Retinal pigment epithelial cell (primary cell): ENCODE measurements around the gene GRM1.
A peak's percentile ranks its signal among the peaks of the same experiment; 100 is the strongest.

Experiments used
- DNase-seq: peaks from one replicate; pipeline ENCODE4 v3.0.0-alpha.2; 2010; ENCODE audit warnings: low read depth
- H3K4me3 ChIP-seq: 2 replicates; pipeline ENCODE4 v1.5.1; 2011; ENCODE audit warnings: mild to moderate bottlenecking, low read length, control low read depth, moderate library complexity
- TF ChIP-seq, protein P1 (sequence below): conservative IDR thresholded peaks from 2 replicates; pipeline ENCODE4 v1.5.1; 2011; ENCODE audit warnings: low read depth, low read length, control low read depth, inconsistent platforms

The GRM1 gene

DNA sequence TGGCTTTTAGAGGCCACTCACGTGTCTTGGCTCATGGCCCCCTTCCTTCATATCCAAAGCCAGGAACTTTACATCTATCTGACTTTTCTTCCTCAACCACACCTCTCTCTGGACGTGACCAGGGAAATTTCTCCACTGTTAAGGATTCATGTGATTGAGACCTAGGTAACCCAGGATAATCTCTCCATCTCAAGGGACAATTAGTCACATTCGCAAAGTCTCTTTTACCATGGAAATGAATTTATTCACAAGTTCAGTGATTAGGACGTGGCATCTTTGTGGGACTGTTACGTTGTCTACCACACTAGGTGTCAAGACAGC lies 287.3 kb downstream of the GRM1 start:
- no peak overlapping the region for H3K4me3 ChIP-seq
- TF ChIP-seq, protein P1, sequence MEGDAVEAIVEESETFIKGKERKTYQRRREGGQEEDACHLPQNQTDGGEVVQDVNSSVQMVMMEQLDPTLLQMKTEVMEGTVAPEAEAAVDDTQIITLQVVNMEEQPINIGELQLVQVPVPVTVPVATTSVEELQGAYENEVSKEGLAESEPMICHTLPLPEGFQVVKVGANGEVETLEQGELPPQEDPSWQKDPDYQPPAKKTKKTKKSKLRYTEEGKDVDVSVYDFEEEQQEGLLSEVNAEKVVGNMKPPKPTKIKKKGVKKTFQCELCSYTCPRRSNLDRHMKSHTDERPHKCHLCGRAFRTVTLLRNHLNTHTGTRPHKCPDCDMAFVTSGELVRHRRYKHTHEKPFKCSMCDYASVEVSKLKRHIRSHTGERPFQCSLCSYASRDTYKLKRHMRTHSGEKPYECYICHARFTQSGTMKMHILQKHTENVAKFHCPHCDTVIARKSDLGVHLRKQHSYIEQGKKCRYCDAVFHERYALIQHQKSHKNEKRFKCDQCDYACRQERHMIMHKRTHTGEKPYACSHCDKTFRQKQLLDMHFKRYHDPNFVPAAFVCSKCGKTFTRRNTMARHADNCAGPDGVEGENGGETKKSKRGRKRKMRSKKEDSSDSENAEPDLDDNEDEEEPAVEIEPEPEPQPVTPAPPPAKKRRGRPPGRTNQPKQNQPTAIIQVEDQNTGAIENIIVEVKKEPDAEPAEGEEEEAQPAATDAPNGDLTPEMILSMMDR: no peak
- DNase-seq: no peak

DNA sequence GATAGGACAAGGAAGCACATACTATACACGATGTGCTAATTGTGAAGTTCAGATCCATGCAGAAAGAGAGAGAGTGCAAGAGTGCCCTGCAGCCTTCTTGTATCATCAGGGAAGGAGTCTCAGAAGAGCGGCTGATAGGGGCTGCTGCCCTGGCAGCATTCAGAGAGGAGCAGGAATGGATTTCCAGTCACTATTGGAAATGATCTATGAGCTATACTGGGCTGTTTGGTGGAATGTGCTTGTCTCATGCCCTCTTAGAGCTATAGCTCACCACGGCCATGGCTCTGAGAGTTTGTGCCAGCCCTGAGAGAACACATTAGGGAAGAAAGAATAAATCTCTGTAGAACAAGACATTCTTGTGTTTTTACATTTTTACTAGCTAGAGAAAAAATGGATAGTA lies 302.2 kb downstream of the GRM1 start:
- TF ChIP-seq, protein P1: no peak
- DNase-seq: no peak
- no peak overlapping the region for H3K4me3 ChIP-seq

DNA sequence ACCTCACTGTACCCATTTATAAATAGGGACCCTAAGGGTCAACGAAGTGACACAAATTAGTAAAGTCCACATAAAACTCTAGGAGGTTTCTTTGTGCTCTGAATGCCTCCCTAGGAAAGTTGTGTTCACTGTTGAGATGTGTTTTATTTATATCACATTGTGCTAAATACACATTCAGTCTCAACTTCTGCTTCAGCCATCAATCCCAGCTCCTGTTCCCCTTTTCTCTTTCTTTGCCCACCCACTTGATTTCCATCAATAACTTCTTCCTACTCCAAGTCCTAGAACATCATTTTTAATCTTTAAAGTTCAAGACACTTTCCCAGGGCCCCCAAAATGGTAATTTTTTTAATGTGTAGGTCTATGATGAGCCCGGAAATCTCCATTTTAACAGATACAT lies 306.5 kb downstream of the GRM1 start:
- H3K4me3 ChIP-seq: no peak overlapping the region
- TF ChIP-seq, protein P1: no peak
- DNase-seq: no peak

DNA sequence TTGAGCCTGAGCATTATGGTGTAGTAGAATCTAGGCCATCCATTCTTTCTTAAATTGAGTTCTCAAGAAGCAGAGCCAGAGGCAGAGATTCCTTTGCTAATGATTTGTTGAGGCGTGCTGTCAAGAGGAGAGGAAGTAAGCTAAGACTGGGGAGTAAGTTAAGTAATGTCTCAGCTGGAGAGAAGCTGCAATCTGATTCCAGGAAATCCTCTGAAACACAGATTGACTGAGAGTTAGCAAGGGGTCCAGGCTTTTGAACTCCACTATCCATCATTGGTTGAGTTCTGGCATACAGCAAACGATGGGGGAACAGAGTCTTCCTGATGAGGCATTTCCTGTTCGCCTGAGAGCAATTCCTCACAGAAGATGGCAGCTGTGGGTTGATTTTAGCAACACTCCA lies 307.3 kb downstream of the GRM1 start:
- DNase-seq: no peak
- no peak overlapping the region for H3K4me3 ChIP-seq
- TF ChIP-seq, protein P1: no peak

DNA sequence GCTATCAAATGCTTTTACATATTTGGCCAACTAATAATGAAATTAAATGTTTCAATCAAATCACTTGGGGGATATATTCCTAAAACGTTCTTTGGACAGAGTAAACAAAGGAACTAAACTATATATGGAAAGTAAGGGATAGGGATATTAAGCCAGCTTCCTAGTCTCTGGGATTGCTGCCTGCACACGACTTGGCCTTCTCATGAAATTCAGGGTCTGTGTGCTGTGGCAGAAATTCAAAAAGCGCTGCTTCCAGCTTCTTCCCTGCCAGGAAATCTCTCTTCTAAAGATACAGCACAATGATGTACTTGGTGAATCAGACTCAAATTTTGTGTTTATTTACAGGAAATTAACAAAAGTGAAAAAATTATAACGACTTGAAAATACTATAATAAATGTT lies 308.5 kb downstream of the GRM1 start:
- TF ChIP-seq, protein P1: no peak
- no peak overlapping the region for H3K4me3 ChIP-seq
- no peak for DNase-seq

DNA sequence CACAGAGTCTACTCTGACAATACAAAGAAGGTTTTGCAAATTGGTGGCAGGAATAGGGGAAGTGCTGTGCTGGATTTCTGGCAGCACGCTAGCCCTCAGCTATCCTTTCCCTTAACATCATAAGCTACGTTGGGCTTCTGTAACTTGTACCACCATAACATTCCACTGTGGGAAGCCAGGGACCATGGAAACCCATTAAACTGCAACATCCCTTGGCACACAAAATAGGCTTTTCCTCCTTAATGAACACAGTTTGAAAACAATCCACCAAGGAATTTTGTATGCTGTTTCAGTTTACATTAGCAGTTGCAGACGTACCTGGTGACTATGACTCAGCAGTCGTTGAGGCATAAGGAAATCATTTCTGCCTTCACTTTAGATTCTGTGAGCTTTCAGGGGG lies 310.9 kb downstream of the GRM1 start:
- DNase-seq: peak; percentile 98
- TF ChIP-seq, protein P1: no peak
- H3K4me3 ChIP-seq: no peak overlapping the region

DNA sequence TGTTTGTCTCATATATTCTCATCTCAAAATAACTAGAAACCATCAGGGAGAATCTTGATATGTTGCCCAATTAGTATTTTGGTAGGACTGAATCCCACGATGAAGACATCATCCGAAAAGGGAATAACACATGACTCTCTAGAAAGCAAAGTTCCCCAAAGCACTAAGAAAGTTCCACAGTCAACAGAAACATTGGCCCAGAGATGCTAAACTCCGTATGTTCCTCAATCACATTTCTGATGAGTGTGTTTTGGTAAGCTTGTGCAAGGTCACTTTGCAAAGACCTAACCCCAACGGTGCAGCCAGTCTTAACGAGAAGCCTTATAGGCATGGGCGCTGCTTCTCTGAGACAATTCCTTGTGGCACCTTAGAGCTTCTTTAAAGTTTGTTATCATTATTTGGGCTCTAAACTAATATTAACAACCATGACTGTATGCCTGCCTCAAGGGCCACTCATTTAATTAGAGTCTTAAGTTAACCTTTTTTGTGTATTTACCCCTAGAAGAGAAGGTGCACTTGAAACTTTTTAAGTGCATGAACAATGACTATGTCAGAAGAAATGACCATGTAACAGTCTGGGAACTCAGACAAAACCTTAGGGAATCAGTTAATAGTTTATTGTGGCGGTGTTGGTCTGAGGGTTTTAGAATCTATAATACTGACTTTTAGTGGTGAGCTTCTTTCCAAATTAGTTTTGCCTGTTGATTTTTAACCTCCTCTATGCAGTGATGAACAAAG lies 312.8 kb downstream of the GRM1 start:
- DNase-seq: no peak
- TF ChIP-seq, protein P1: no peak
- H3K4me3 ChIP-seq: no peak overlapping the region
